Subcutaneous adipose tissue (tissue), 4 donors: Measurements from ENCODE around the gene ZSWIM4. TPM values are rescaled to one million over a fixed set of nuclear protein-coding genes. Genes with fewer than 3 reads are reported as not detected.

Experiments
- total RNA-seq, 4 donors: library from RNA; depleted of rRNA; stranded (reverse); fragments of >200 nt; gene quantifications; one replicate each; pipeline ENCODE4 v1.1.0, GENCODE V29; 2016
- TF ChIP-seq, protein P1 (sequence below): fragments of 450-650 bp; IDR thresholded peaks from one replicate; pipeline ENCODE4 v1.5.1; 2016; ENCODE audit warnings: low read depth, mild to moderate bottlenecking, control low read depth, antibody characterized with exemption, moderate library complexity

Gene ZSWIM4
- total RNA-seq, 4 donors from 2014 or later, result 1.6 to 4.7 (median 1.9) TPM

GRCh38 chr19:13796301-13797057 lies 1.2 kb downstream of the ZSWIM4 start:
- TF ChIP-seq, protein P1, sequence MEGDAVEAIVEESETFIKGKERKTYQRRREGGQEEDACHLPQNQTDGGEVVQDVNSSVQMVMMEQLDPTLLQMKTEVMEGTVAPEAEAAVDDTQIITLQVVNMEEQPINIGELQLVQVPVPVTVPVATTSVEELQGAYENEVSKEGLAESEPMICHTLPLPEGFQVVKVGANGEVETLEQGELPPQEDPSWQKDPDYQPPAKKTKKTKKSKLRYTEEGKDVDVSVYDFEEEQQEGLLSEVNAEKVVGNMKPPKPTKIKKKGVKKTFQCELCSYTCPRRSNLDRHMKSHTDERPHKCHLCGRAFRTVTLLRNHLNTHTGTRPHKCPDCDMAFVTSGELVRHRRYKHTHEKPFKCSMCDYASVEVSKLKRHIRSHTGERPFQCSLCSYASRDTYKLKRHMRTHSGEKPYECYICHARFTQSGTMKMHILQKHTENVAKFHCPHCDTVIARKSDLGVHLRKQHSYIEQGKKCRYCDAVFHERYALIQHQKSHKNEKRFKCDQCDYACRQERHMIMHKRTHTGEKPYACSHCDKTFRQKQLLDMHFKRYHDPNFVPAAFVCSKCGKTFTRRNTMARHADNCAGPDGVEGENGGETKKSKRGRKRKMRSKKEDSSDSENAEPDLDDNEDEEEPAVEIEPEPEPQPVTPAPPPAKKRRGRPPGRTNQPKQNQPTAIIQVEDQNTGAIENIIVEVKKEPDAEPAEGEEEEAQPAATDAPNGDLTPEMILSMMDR, result no peak

DNA sequence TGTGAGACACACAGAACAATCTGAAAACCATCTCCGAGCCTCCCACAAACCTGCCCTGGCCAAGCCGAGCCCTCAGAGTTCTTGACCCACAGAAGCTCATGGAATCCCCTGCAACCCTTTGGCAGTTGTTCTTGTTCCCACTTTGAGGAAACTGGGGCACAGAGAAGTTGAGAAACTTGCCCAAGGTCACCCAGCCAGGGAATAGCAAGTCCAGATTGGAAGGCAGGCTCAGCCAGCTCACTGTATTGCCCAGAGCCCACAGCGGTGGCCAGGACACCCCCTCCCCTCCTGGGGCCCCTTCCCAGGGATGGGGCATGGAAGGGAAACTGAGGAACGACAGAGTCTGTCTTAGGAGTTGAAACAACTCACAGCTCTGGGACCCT lies 1.8 kb downstream of the ZSWIM4 start:
- TF ChIP-seq, protein P1, result no peak

- TF ChIP-seq, protein P1, result no peak
These were observed 2.6 kb downstream of the ZSWIM4 start for GRCh38 chr19:13797870-13798269.

DNA sequence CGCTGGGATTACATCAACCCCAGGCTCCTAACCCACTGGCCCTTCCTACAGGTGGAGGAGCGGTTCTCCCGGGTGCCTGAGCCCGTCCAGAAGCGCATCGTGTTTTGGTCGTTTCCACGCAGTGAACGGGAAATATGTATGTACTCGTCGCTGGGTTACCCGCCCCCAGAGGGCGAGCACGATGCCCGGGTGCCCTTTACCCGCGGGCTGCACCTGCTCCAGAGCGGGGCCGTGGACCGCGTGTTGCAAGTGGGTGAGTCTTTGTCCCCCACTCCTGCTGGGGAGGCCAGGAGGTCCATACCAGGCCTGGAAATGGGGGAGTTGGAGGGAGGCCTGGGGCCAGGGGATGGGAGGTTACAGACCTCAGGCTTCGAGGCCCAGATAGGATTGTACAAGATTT lies 4.4 kb downstream of the ZSWIM4 start:
- TF ChIP-seq, protein P1, result no peak

DNA sequence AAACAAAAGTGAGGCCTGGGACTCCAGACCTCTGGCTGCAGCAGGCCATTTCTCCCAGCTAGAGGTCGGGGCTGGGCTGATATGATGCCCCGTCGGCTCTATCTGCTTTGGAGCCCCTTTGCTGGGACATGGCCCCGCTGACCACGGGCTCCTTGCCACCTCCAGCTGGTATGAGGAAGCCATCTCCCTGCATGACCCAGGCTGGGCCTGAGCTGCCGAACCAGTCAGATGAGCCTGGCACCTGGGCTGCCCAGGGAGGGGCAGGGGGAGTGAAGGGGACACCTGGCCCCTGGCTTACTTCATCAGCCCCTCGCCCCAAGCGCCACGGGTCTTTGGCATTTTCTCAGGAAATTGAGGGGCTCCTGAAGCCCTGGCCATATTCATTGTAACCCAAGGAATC lies 7.8 kb downstream of the ZSWIM4 start:
- TF ChIP-seq, protein P1, result no peak

DNA sequence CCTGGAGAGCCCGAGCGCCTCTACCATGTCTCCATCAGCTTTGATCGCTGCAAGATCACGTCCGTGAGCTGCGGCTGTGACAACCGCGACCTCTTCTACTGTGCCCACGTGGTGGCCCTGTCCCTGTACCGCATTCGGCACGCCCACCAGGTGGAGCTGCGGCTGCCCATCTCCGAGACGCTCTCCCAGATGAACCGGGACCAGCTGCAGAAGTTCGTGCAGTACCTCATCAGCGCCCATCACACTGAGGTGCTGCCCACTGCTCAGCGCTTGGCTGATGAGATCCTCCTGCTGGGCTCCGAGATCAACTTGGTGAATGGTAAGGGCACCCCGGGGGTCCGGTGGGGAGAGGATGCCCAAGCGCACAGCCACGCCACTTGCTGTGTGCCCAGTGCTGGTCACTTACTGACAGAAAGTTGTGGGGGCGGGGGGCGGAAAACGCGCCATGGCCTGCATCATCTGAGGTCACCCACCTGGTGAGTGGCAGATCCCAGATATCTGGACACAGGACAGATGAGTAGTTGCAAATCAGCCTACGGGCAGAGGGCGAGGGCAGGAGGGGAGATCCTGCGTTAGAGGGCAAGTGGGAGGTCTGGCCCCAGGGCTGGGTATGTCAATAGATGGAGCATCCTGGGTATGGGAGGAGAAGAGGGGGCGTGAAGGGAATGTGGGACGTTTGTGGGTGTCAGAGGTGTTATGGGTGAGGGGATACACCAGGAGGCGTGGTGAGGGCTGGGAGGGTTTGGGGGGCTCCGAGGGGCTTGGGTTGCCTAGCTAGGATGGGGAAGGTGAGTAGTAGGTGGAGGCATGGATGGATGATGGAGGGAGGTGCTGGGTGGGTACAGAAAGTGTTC lies 9.8 kb downstream of the ZSWIM4 start:
- TF ChIP-seq, protein P1, result no peak

DNA sequence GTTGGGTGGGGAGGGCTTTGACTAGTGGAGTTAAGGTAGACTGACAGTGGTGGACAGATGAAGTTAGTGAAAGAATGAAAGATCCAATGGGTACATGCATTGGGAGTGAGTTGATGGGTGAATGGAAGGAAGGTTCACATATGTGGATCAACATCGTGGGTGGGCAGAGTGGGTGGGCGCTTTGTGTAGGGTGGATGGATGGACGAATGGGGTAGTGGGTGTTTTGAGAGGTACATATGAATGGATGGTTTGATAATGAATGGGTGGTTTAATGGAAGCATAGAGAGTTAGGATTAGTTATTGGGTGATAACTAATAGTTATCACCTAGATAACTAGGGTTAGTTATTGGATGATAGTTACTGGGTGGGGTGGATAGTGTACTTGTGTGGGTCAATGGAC lies 11.5 kb downstream of the ZSWIM4 start:
- TF ChIP-seq, protein P1, result no peak
